NOMO-1 treated with DMSO at 0.1 percent for 48 hours (cell line): ENCODE measurements around the gene CCDC9B.

Experiments used
- DNase-seq: peaks from one replicate; lab custom pipeline; 2025; ENCODE audit not compliant: unreplicated experiment; lab: John Stamatoyannopoulos, UW

Gene CCDC9B

GRCh38 chr15:40365624-40366456, 25.1 kb upstream of the CCDC9B start:
- DNase-seq, result no peak

- no peak for DNase-seq
Observed at GRCh38 chr15:40365016-40365415, 24.3 kb upstream of the CCDC9B start.

GRCh38 chr15:40364251-40364650, 23.5 kb upstream of the CCDC9B start:
- no peak for DNase-seq

- DNase-seq, result no peak
Observed at GRCh38 chr15:40363611-40364010, 22.9 kb upstream of the CCDC9B start.

- no peak for DNase-seq
Observed at GRCh38 chr15:40361640-40362039, 20.9 kb upstream of the CCDC9B start.

- no peak for DNase-seq
Observed at GRCh38 chr15:40360015-40360414, 19.3 kb upstream of the CCDC9B start.

GRCh38 chr15:40358471-40359353, 18.0 kb upstream of the CCDC9B start:
- DNase-seq, result no peak

- DNase-seq, result peak; percentile 70
Observed at GRCh38 chr15:40357723-40358470, 17.2 kb upstream of the CCDC9B start, which contains the start of gene DISP2. Gene DISP2 (plus strand): TSS chr15:40358219. CDS start chr15:40358322, 103 bp downstream.

GRCh38 chr15:40357246-40357645, 16.5 kb upstream of the CCDC9B start:
- DNase-seq, result no peak

- no peak for DNase-seq
Observed at GRCh38 chr15:40355976-40356585, 15.3 kb upstream of the CCDC9B start.

- no peak for DNase-seq
Observed at GRCh38 chr15:40354408-40355171, 13.9 kb upstream of the CCDC9B start.

- no peak for DNase-seq
Observed at GRCh38 chr15:40353697-40354096, 13.0 kb upstream of the CCDC9B start.

- DNase-seq, result no peak
Observed at GRCh38 chr15:40352281-40352901, 11.7 kb upstream of the CCDC9B start.

- DNase-seq, result no peak
Observed at GRCh38 chr15:40349163-40349562, 8.4 kb upstream of the CCDC9B start.

- DNase-seq, result no peak
Observed at GRCh38 chr15:40348474-40348870, 7.7 kb upstream of the CCDC9B start.

GRCh38 chr15:40347559-40348473, 7.1 kb upstream of the CCDC9B start:
- DNase-seq, result no peak

GRCh38 chr15:40346579-40347558, 6.1 kb upstream of the CCDC9B start:
- DNase-seq, result no peak
